PC-9 (cell line): Measurements from ENCODE around the gene MYO5B. TPM values are rescaled to one million over a fixed set of nuclear protein-coding genes. Genes with fewer than 3 reads are reported as not detected.

Experiments used
- BruUV-seq: library from RNA; stranded (reverse); fragments of 400-500 nt; replicated peaks from 2 replicates; lab custom pipeline; 2021; lab: Mats Ljungman, UMichigan
- CTCF ChIA-PET: fragments of 300-600 bp; sonication (Branson Sonifier 250); formaldehyde crosslinking; loops from one replicate; lab custom pipeline; 2022; ENCODE audit warnings: antibody characterized with exemption; lab: Charles Lee
- POLR2A ChIA-PET: fragments of 300-600 bp; sonication (Branson Sonifier 250); formaldehyde crosslinking; loops from one replicate; lab custom pipeline; 2022; ENCODE audit warnings: antibody characterized with exemption; ENCODE audit not compliant: unreplicated experiment; lab: Charles Lee
- DNase-seq, 2 experiments: peaks; one replicate each; pipeline versions ENCODE4 v3.0.0 to v3.0.0-alpha.2; 2015 to 2022; ENCODE audit warnings: mixed read lengths in 1 of 2
- H2AFZ ChIP-seq: fragments of 200-600 bp; sonication (generic); 2 replicates; pipeline ENCODE4 v1.8.1; 2017; ENCODE audit warnings: antibody characterized with exemption
- H3F3A ChIP-seq: fragments of 200-600 bp; sonication (generic); 2 replicates; pipeline ENCODE4 v1.8.1; 2017; ENCODE audit warnings: antibody characterized with exemption, mild to moderate bottlenecking, low read depth; ENCODE audit not compliant: insufficient read depth
- H3K27ac ChIP-seq: fragments of 200-600 bp; sonication (generic); 2 replicates; pipeline ENCODE4 v1.6.1; 2016; ENCODE audit warnings: mixed run types
- H3K27me3 ChIP-seq: fragments of 200-600 bp; sonication (generic); 2 replicates; pipeline ENCODE4 v1.6.1; 2016; ENCODE audit warnings: low read depth, mixed run types; ENCODE audit not compliant: insufficient read depth
- H3K36me3 ChIP-seq: fragments of 200-600 bp; sonication (generic); 2 replicates; pipeline ENCODE4 v1.6.1; 2016; ENCODE audit warnings: low read depth, mixed run types
- H3K4me1 ChIP-seq: fragments of 200-600 bp; sonication (generic); replicated peaks from 2 replicates; pipeline ENCODE4 v1.6.1; 2016; ENCODE audit warnings: mixed run types; ENCODE audit not compliant: insufficient read depth
- H3K4me2 ChIP-seq: fragments of 200-600 bp; sonication (generic); 2 replicates; pipeline ENCODE4 v1.6.1; 2017; ENCODE audit warnings: mixed run types
- H3K4me3 ChIP-seq: fragments of 200-600 bp; sonication (generic); 2 replicates; pipeline ENCODE4 v1.6.1; 2016; ENCODE audit warnings: mixed run types
- H3K79me2 ChIP-seq: fragments of 200-600 bp; sonication (generic); 2 replicates; pipeline ENCODE4 v1.6.1; 2017; ENCODE audit warnings: low read depth, mixed run types
- H3K9me2 ChIP-seq: fragments of 200-600 bp; sonication (generic); 2 replicates; pipeline ENCODE4 v1.8.1; 2017; ENCODE audit warnings: mild to moderate bottlenecking; ENCODE audit not compliant: insufficient read depth
- H3K9me3 ChIP-seq: fragments of 200-600 bp; sonication (generic); 2 replicates; pipeline ENCODE4 v1.8.1; 2016; ENCODE audit warnings: low read depth; ENCODE audit not compliant: insufficient read depth
- H4K20me1 ChIP-seq: fragments of 200-600 bp; sonication (generic); 2 replicates; pipeline ENCODE4 v1.8.1; 2017; ENCODE audit not compliant: insufficient read depth
- CTCF ChIP-seq: fragments of 200-600 bp; sonication (generic); conservative IDR thresholded peaks from 2 replicates; pipeline ENCODE4 v1.6.1; 2017; ENCODE audit warnings: mixed run types, antibody characterized with exemption, mild to moderate bottlenecking, moderate library complexity
- EZH2 ChIP-seq: fragments of 200-600 bp; sonication (generic); IDR thresholded peaks from 2 replicates; pipeline ENCODE4 v1.8.0; 2017; ENCODE audit warnings: antibody characterized with exemption, low read depth
- intact Hi-C: fragments of 100-400 bp; cut with micrococcal nuclease; formaldehyde crosslinking; loops from one replicate; pipeline ENCODE4 v1.10.0; 2022; ENCODE audit not compliant: unreplicated experiment
- total RNA-seq: library from RNA; stranded (reverse); gene quantifications from 2 replicates; pipeline ENCODE4 v1.2.3, GENCODE V29; 2021

MYO5B gene
- total RNA-seq, 1 experiment from 2014 or later: 25.4 TPM

GRCh38 chr18:49931179-49931578 is 263.8 kb downstream of the MYO5B start:
- TF ChIP-seq CTCF (no peak), EZH2 (no peak)
- no TSS peak for BruUV-seq

GRCh38 chr18:49926106-49926745 is 268.7 kb downstream of the MYO5B start:
- Histone ChIP-seq H3F3A (no peaks in the 10 kb centered on the region), H3K27me3 (no peaks in the 10 kb centered on the region), H3K79me2 (no peaks in the 10 kb centered on the region), H3K9me3 (no peaks in the 10 kb centered on the region), H4K20me1 (no peaks in the 10 kb centered on the region), H3K4me3 (no peak overlapping the region), H3K36me3 (no peaks in the 10 kb centered on the region; the same call in 1 of the 2 replicates), H3K4me2 (no peak overlapping the region), H2AFZ (no peak overlapping the region), H3K4me1 (no peaks in the 10 kb centered on the region), H3K27ac (no peak overlapping the region), H3K9me2 (no peaks in the 10 kb centered on the region)
- no TSS peak for BruUV-seq
- intact Hi-C loops: no loop called here
- CTCF ChIA-PET: no interaction called here
- TF ChIP-seq EZH2 (no peak), CTCF (no peak)
- POLR2A ChIA-PET: interaction anchor here (0.7 kb wide), 1 partner anchor 93 kb away, joined by 3 read pairs; no protein-coding TSS in a partner anchor
- DNase-seq: no peak

More at GRCh38 chr18:49931179-49931578, 263.8 kb downstream of the MYO5B start:
- Histone ChIP-seq H2AFZ (no peak overlapping the region), H3K36me3 (no peaks in the 10 kb centered on the region; the same call in 1 of the 2 replicates), H3K9me2 (no peaks in the 10 kb centered on the region), H3K4me1 (no peaks in the 10 kb centered on the region), H3K9me3 (no peaks in the 10 kb centered on the region), H3K27me3 (no peaks in the 10 kb centered on the region), H4K20me1 (no peaks in the 10 kb centered on the region), H3K27ac (no peak overlapping the region), H3K4me3 (no peak overlapping the region), H3K79me2 (no peaks in the 10 kb centered on the region), H3F3A (no peaks in the 10 kb centered on the region), H3K4me2 (no peak overlapping the region)
- POLR2A ChIA-PET: no interaction called here
- CTCF ChIA-PET: no interaction called here
- intact Hi-C loops: no loop called here
- no peak for DNase-seq

- Histone ChIP-seq H3K79me2 (no peaks in the 10 kb centered on the region), H3K4me2 (no peak overlapping the region), H2AFZ (no peak overlapping the region), H3K4me1 (no peaks in the 10 kb centered on the region), H3K9me3 (no peaks in the 10 kb centered on the region), H3K9me2 (no peaks in the 10 kb centered on the region), H3K27ac (no peak overlapping the region), H4K20me1 (no peaks in the 10 kb centered on the region), H3K36me3 (no peaks in the 10 kb centered on the region; the same call in 1 of the 2 replicates), H3K4me3 (no peak overlapping the region), H3F3A (no peaks in the 10 kb centered on the region), H3K27me3 (no peaks in the 10 kb centered on the region)
- ChIA-PET POLR2A (no interaction called here), CTCF (no interaction called here)
- intact Hi-C loops: no loop called here
- DNase-seq: no peak
- no peak for TF ChIP-seq CTCF
- no peak for TF ChIP-seq EZH2
- no TSS peak for BruUV-seq
Measured at GRCh38 chr18:49924293-49924983, 270.5 kb downstream of the MYO5B start.
